ENCODE measurements around the gene MTG2. TPM values are rescaled to one million over a fixed set of nuclear protein-coding genes. Genes with fewer than 3 reads are reported as not detected.

MTG2 gene
- total RNA-seq, 2 experiments from 2014 or later, result 33.6 to 37.3 TPM

- no peaks in the 10 kb centered on the region for H3K4me1 Mint-ChIP-seq
- no peaks in the 10 kb centered on the region for H3K9me3 Mint-ChIP-seq
- DNase-seq, result no peak
- ChIA-PET CTCF (no interaction called here), POLR2A (no interaction called here)
- peaks cover 2% of the 10 kb centered on the region for H3K27me3 Mint-ChIP-seq
- H3K36me3 Mint-ChIP-seq (ENCODE audit: low read depth), result no peaks in the 10 kb centered on the region
- H3K4me3 Mint-ChIP-seq, result no peak overlapping the region
- H3K27ac Mint-ChIP-seq, result no peak overlapping the region
Observed at GRCh38 chr20:62229667-62230066, 46.8 kb downstream of the MTG2 start.

DNA sequence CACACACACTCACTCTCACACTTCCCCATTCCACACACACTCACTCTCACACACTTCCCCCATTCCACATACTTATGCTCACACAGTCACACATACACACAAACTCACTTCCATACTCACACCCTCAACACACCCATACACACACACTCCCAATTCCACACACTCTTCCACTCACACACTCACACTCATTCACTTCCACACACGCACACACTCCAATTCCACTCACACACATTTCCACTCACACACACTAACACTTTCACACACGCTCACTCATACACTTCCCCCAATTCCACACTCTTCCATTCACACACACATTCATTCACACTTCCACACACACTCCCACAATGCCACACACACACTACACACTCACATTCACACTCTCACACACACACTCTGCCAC is 47.4 kb downstream of the MTG2 start:
- no peak for DNase-seq
- CTCF ChIA-PET, result no interaction called here
- no peaks in the 10 kb centered on the region for H3K4me1 Mint-ChIP-seq

DNA sequence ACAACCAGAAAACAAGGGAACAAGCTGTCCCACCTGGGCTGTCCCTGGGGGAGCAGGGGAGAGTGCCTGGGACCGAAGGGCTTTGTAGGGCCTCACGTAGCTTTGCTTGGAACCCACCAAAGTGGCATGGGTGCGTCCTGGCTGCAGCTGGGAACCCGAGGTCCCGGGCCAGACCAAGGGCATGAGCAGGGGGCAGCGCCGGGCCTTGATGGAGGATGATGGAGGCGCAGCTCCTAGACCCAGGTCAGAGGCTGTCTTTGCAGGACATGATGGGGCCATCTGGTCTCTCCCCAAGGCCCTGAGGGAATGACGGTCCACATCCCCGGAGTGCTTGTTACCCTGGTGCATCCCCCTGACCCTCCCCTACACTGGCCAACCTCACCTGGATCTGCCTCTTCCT is 47.9 kb downstream of the MTG2 start:
- no peak overlapping the region for H3K27ac Mint-ChIP-seq
- H3K4me1 Mint-ChIP-seq, result no peaks in the 10 kb centered on the region
- no peaks in the 10 kb centered on the region for H3K27me3 Mint-ChIP-seq
- H3K36me3 Mint-ChIP-seq (ENCODE audit: low read depth), result no peaks in the 10 kb centered on the region
- ChIA-PET POLR2A (no interaction called here), CTCF (no interaction called here)
- no peak overlapping the region for H3K4me3 Mint-ChIP-seq
- no peak for DNase-seq
- H3K9me3 Mint-ChIP-seq, result no peaks in the 10 kb centered on the region

More for the DNA sequence above, 47.4 kb downstream of the MTG2 start:
- H3K36me3 Mint-ChIP-seq (ENCODE audit: low read depth), result no peaks in the 10 kb centered on the region
- no peaks in the 10 kb centered on the region for H3K9me3 Mint-ChIP-seq
- H3K4me3 Mint-ChIP-seq, result no peak overlapping the region
- H3K27me3 Mint-ChIP-seq, result no peaks in the 10 kb centered on the region
- POLR2A ChIA-PET, result no interaction called here
- no peak overlapping the region for H3K27ac Mint-ChIP-seq

- Mint-ChIP-seq H3K4me1 (no peaks in the 10 kb centered on the region), H3K36me3 (ENCODE audit: low read depth) (no peaks in the 10 kb centered on the region), H3K27me3 (no peaks in the 10 kb centered on the region), H3K27ac (no peak overlapping the region), H3K4me3 (no peak overlapping the region), H3K9me3 (no peaks in the 10 kb centered on the region)
- ChIA-PET CTCF (no interaction called here), POLR2A (no interaction called here)
- DNase-seq, result no peak
Observed at GRCh38 chr20:62231292-62231691, 48.5 kb downstream of the MTG2 start.

DNA sequence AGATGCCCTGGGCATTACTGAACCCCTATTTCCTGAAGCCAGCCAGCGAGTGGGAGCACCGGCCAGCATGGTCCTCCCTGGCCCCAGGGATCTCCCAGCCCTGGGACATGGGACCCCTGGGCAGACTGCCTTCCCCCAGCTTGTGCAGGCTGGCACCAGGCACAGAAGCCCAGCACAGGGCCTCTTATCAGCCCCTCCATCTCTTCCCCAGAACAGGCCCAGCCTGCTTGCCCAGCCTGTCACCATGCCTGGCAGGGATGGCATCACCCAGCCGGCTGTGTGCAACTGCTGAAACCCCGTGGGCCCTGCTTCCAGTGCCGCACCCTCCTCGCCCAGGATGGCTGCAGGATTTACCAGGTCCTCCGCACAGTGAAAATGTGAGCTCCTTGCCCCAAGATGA is 49.4 kb downstream of the MTG2 start:
- no peak overlapping the region for H3K27ac Mint-ChIP-seq
- POLR2A ChIA-PET, result no interaction called here
- no peaks in the 10 kb centered on the region for H3K27me3 Mint-ChIP-seq
- CTCF ChIA-PET, result interaction anchor here (0.6 kb wide), 1 partner anchor 576 kb away, joined by 3 read pairs; no protein-coding TSS in a partner anchor
- no peak for DNase-seq
- H3K4me1 Mint-ChIP-seq, result no peaks in the 10 kb centered on the region
- no peak overlapping the region for H3K4me3 Mint-ChIP-seq
- H3K9me3 Mint-ChIP-seq, result no peaks in the 10 kb centered on the region
- no peaks in the 10 kb centered on the region for H3K36me3 Mint-ChIP-seq (ENCODE audit: low read depth)

- H3K9me3 Mint-ChIP-seq, result no peaks in the 10 kb centered on the region
- ChIA-PET POLR2A (no interaction called here), CTCF (interaction anchor here (0.6 kb wide), 1 partner anchor 576 kb away, joined by 3 read pairs; no protein-coding TSS in a partner anchor)
Observed at GRCh38 chr20:62232770-62233645, 50.2 kb downstream of the MTG2 start.

DNA sequence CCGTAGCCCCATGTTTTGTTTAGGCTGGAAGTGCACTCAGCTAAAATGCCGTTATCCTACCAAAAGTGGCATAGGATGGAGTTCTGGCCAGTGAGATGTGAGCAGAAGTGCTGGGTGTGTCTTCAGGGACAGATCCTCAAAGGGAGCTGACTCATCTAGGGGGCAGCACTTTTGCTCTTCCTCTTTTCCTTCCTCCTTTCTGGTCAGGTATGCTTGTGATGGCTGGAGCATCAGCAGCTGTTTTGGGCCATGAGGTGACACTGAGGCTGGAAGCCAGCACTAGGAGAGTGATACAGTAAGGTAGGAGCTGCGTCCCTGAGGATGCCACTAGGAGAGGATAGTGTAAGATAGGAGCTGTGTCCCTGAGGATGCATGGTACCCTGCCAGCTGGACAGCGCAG is 50.9 kb downstream of the MTG2 start:
- ChIA-PET POLR2A (no interaction called here), CTCF (no interaction called here)

More at GRCh38 chr20:62232770-62233645, 50.2 kb downstream of the MTG2 start:
- H3K4me3 Mint-ChIP-seq, result no peak overlapping the region
- no peaks in the 10 kb centered on the region for H3K27me3 Mint-ChIP-seq
- no peak for DNase-seq
- no peaks in the 10 kb centered on the region for H3K36me3 Mint-ChIP-seq (ENCODE audit: low read depth)
- H3K4me1 Mint-ChIP-seq, result peaks cover 5% of the 10 kb centered on the region
- H3K27ac Mint-ChIP-seq, result no peak overlapping the region

DNA sequence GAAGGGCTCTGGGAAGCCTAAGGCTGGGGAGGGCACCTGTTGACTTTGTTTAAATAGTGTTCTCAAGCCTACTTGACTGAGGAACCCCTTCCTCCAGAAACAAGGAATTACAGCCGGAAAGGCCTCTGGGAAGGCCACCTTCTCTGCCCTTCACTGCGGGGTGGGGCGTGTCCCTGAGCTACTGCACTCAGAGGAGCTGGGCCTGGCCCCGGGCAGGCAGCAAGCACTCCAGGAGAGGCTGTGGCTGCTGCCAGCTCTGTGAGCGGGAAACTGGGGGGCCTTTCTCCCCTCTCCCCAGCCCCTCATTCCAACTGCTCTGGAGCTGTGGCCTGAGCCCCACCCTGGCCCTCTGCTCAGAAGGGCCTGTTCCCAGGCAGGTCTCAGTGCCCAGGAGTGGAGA is 51.5 kb downstream of the MTG2 start:
- ChIA-PET CTCF (interaction anchor here (0.9 kb wide), 1 partner anchor 176 kb away, joined by 6 read pairs; no protein-coding TSS in a partner anchor), POLR2A (no interaction called here)
- H3K4me3 Mint-ChIP-seq, result no peak overlapping the region
- H3K27ac Mint-ChIP-seq, result no peak overlapping the region
- no peaks in the 10 kb centered on the region for H3K9me3 Mint-ChIP-seq
- no peak for DNase-seq
- H3K27me3 Mint-ChIP-seq, result no peaks in the 10 kb centered on the region
- H3K36me3 Mint-ChIP-seq (ENCODE audit: low read depth), result no peaks in the 10 kb centered on the region
- H3K4me1 Mint-ChIP-seq, result peaks cover 10% of the 10 kb centered on the region

More for the DNA sequence above, 50.9 kb downstream of the MTG2 start:
- DNase-seq, result no peak
- Mint-ChIP-seq H3K27me3 (no peaks in the 10 kb centered on the region), H3K4me3 (no peak overlapping the region), H3K36me3 (ENCODE audit: low read depth) (no peaks in the 10 kb centered on the region), H3K9me3 (no peaks in the 10 kb centered on the region), H3K4me1 (peaks cover 6% of the 10 kb centered on the region), H3K27ac (no peak overlapping the region)

DNA sequence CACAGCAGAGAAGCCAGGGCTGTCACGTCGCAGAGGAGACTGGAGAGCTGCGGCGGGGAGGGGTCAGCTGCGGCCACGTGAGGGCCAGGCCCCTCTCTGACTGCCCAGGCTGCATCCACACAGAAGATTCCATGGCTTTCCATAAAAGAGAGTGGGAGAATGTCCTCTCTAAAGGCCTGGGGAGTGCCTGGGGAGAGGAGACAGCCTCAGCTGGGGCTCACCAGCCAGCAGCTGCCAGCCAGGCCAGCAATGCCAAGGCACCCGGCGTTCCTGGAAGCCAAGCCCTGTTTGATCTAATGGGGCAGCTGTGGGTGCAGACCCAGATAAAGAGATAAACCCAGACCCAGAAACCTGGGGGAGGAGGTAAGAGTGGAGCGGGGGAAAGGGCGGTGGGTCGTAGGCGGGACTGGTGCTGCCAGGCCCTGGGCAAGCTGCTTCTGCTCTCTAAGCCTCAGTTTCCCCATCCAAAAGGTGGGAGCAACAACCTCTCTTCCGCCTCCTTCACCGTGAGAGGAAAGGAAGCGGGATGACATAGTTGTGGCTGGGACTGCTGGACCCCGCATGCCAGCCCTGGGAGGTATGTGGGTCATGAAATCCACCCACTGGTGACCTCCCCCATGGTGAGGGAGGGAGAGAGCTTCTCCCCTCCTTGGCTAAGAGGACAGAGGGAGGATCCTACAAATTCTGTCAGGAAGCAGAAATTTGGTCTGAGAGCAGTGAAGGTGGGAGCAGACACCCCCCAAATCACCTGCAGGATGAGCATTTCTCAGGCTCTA is 52.4 kb downstream of the MTG2 start:
- no peak for DNase-seq
- Mint-ChIP-seq H3K4me3 (no peak overlapping the region), H3K9me3 (no peaks in the 10 kb centered on the region), H3K27me3 (no peaks in the 10 kb centered on the region), H3K27ac (no peak overlapping the region), H3K4me1 (peaks cover 17% of the 10 kb centered on the region), H3K36me3 (ENCODE audit: low read depth) (no peaks in the 10 kb centered on the region)
- ChIA-PET POLR2A (no interaction called here), CTCF (interaction anchor here (0.9 to 2.0 kb wide), 2 partner anchors 12 to 175 kb away, joined by 5 to 6 read pairs; no protein-coding TSS in a partner anchor)

- no peaks in the 10 kb centered on the region for H3K36me3 Mint-ChIP-seq (ENCODE audit: low read depth)
- H3K4me1 Mint-ChIP-seq, result peaks cover 23% of the 10 kb centered on the region
- H3K27me3 Mint-ChIP-seq, result no peaks in the 10 kb centered on the region
- CTCF ChIA-PET, result interaction anchor here (2.0 kb wide), 1 partner anchor 12 kb away, joined by 5 read pairs; no protein-coding TSS in a partner anchor
- no peaks in the 10 kb centered on the region for H3K9me3 Mint-ChIP-seq
- DNase-seq, result no peak
- H3K4me3 Mint-ChIP-seq, result no peak overlapping the region
- POLR2A ChIA-PET, result no interaction called here
- H3K27ac Mint-ChIP-seq, result peak overlapping the region; percentile 11
Observed at GRCh38 chr20:62235777-62236157, 52.9 kb downstream of the MTG2 start.

GRCh38 chr20:62236200-62236599 is 53.4 kb downstream of the MTG2 start:
- CTCF ChIA-PET, result interaction anchor here (2.0 kb wide), 1 partner anchor 13 kb away, joined by 5 read pairs; no protein-coding TSS in a partner anchor
- peak overlapping the region; percentile 11 for H3K27ac Mint-ChIP-seq
- DNase-seq, result no peak
- H3K9me3 Mint-ChIP-seq, result no peaks in the 10 kb centered on the region
- POLR2A ChIA-PET, result no interaction called here
- no peaks in the 10 kb centered on the region for H3K36me3 Mint-ChIP-seq (ENCODE audit: low read depth)
- peaks cover 26% of the 10 kb centered on the region for H3K4me1 Mint-ChIP-seq
- no peak overlapping the region for H3K4me3 Mint-ChIP-seq
- no peaks in the 10 kb centered on the region for H3K27me3 Mint-ChIP-seq

GRCh38 chr20:62236766-62237513 is 54.1 kb downstream of the MTG2 start:
- DNase-seq, result no peak
- Mint-ChIP-seq H3K4me1 (peaks cover 33% of the 10 kb centered on the region), H3K36me3 (ENCODE audit: low read depth) (peaks cover 5% of the 10 kb centered on the region), H3K4me3 (no peak overlapping the region), H3K27ac (no peak overlapping the region), H3K9me3 (no peaks in the 10 kb centered on the region), H3K27me3 (no peaks in the 10 kb centered on the region)
- ChIA-PET CTCF (interaction anchor here (2.0 kb wide), 1 partner anchor 14 kb away, joined by 5 read pairs; no protein-coding TSS in a partner anchor), POLR2A (no interaction called here)

- no peaks in the 10 kb centered on the region for H3K9me3 Mint-ChIP-seq
- peaks cover 38% of the 10 kb centered on the region for H3K4me1 Mint-ChIP-seq
- H3K27me3 Mint-ChIP-seq, result no peaks in the 10 kb centered on the region
- CTCF ChIA-PET, result no interaction called here
- POLR2A ChIA-PET, result no interaction called here
- H3K36me3 Mint-ChIP-seq (ENCODE audit: low read depth), result peaks cover 5% of the 10 kb centered on the region
- H3K4me3 Mint-ChIP-seq, result peak overlapping the region; percentile 69
- DNase-seq, result no peak
- H3K27ac Mint-ChIP-seq, result peak overlapping the region; percentile 91
Observed at GRCh38 chr20:62237514-62237800, 54.6 kb downstream of the MTG2 start.

Measured in activated CD4-positive, alpha-beta T cell treated with anti-CD3 and anti-CD28 coated beads, Interleukin-2, amount 10 ng/mL, durations not matched to agents 7 days and 5 days (primary cell).